Measurements from ENCODE around the gene PXMP4. TPM values are rescaled to one million over a fixed set of nuclear protein-coding genes. Genes with fewer than 3 reads are reported as not detected.

Gene PXMP4
- total and polyA plus RNA-seq, 2 experiments from 2014 or later = 5.9 to 14.1 TPM

GRCh38 chr20:33657704-33658095, 62.4 kb downstream of the PXMP4 start:
- 91 to 94% methylated on average over 12 of the region's 12 CpGs for WGBS, 2 experiments (ENCODE audit: low coverage in 1 of 2, low lambda C conversion rate in 2 of 2, missing lambda C conversion rate in 2 of 2)
- Histone ChIP-seq H3K9ac (no peak overlapping the region), H3K27me3 (replicated peaks; ENCODE audit: insufficient read depth) (no peaks in the 10 kb centered on the region), H3K4me1 (ENCODE audit: insufficient read depth) (no peaks in the 10 kb centered on the region; the same call in 1 of the 2 replicates), H3K9me3 (ENCODE audit: low read depth) (no peaks in the 10 kb centered on the region), H3F3A (ENCODE audit: insufficient read depth) (no peaks in the 10 kb centered on the region), H3K9me2 (ENCODE audit: insufficient read depth) (no peaks in the 10 kb centered on the region), H3K27ac (no peak overlapping the region), H3K36me3 (ENCODE audit: low read depth) (no peaks in the 10 kb centered on the region), H3K4me2 (ENCODE audit: unreplicated experiment) (no peak overlapping the region), H3K4me3 (no peak overlapping the region), H3K79me2 (ENCODE audit: insufficient read depth) (0 out of 2 replicates have a peak, but pooled peaks cover 6% of the 10 kb centered on the region), H2AFZ (no peak overlapping the region), H4K20me1 (ENCODE audit: insufficient read depth) (no peaks in the 10 kb centered on the region)
- no peak for DNase-seq
- TF ChIP-seq EZH2 (IDR thresholded peaks at IDR 0.05; ENCODE audit: insufficient read depth, poor library complexity, severe bottlenecking) (no peak), EZH2phosphoT487 (IDR thresholded peaks at IDR 0.05; ENCODE audit: insufficient read depth, low read depth) (no peak)
- in situ Hi-C loops (cut with MboI) = loop anchor here (10.0 kb wide), 1 partner anchor 193 kb away; no protein-coding TSS in a partner anchor

GRCh38 chr20:33656783-33657703, 63.1 kb downstream of the PXMP4 start:
- no peak overlapping the region for H3K4me3 ChIP-seq
- H2AFZ ChIP-seq = no peak overlapping the region
- WGBS, 2 experiments (ENCODE audit: low coverage in 1 of 2, low lambda C conversion rate in 2 of 2, missing lambda C conversion rate in 2 of 2) = 90 to 91% methylated on average over 16 to 17 of the region's 17 CpGs
- no peaks in the 10 kb centered on the region; the same call in 1 of the 2 replicates for H3K4me1 ChIP-seq (ENCODE audit: insufficient read depth)
- no peaks in the 10 kb centered on the region for H3K36me3 ChIP-seq (ENCODE audit: low read depth)
- in situ Hi-C loops (cut with MboI) = loop anchor here (10.0 kb wide), 1 partner anchor 192 kb away; no protein-coding TSS in a partner anchor
- H3K27me3 ChIP-seq (replicated peaks; ENCODE audit: insufficient read depth) = no peaks in the 10 kb centered on the region
- H3K9ac ChIP-seq = no peak overlapping the region
- TF ChIP-seq EZH2 (IDR thresholded peaks at IDR 0.05; ENCODE audit: insufficient read depth, poor library complexity, severe bottlenecking) (no peak), EZH2phosphoT487 (IDR thresholded peaks at IDR 0.05; ENCODE audit: insufficient read depth, low read depth) (no peak)
- H3K9me3 ChIP-seq (ENCODE audit: low read depth) = no peaks in the 10 kb centered on the region
- no peaks in the 10 kb centered on the region for H4K20me1 ChIP-seq (ENCODE audit: insufficient read depth)
- H3K27ac ChIP-seq = no peak overlapping the region
- 0 out of 2 replicates have a peak, but pooled peaks cover 4% of the 10 kb centered on the region for H3K79me2 ChIP-seq (ENCODE audit: insufficient read depth)
- H3K9me2 ChIP-seq (ENCODE audit: insufficient read depth) = no peaks in the 10 kb centered on the region
- no peak overlapping the region for H3K4me2 ChIP-seq (ENCODE audit: unreplicated experiment)
- no peaks in the 10 kb centered on the region for H3F3A ChIP-seq (ENCODE audit: insufficient read depth)
- DNase-seq = no peak

DNA sequence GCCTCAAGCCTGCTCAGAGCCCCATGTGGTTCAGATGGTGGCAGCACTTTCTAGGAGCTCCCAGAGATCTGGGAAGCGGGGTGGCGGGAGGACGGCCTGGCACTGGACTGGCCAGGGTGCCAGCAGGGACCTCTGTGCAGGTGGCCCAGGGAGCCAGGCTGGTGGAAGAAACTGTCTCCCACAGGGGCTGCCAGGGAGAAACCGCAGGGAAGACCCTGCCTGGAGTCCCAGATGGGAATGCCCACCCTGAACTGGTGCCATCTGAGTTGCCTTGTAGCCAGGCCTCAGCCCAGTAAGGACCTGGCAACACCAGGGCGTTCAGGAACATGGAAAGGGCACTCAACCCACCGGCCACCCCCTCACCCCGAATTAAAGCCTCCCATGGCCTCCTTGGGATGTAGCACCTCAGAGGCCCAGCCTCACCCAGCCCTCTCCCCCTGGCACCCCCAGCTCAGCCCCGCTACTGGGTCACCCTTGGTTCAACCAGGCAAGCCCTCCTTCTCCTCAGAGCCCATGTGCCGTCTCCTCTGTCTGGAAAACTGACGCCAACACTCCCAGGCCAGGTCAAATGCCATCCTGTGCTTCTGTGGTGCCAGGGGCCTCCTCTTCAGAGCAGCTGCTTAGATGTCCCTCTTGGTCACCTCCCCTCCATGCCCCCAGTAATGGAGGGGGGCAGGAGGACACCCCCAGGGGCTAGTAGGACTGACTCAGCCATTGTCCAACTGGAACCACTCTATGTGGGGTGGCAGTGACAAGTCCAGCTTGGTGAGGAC, 63.9 kb downstream of the PXMP4 start:
- TF ChIP-seq EZH2 (IDR thresholded peaks at IDR 0.05; ENCODE audit: insufficient read depth, poor library complexity, severe bottlenecking) = no peak
- no peak for TF ChIP-seq EZH2phosphoT487 (IDR thresholded peaks at IDR 0.05; ENCODE audit: insufficient read depth, low read depth)
- H3K9me2 ChIP-seq (ENCODE audit: insufficient read depth) = no peaks in the 10 kb centered on the region
- H4K20me1 ChIP-seq (ENCODE audit: insufficient read depth) = no peaks in the 10 kb centered on the region
- no peak overlapping the region for H2AFZ ChIP-seq
- no peak overlapping the region for H3K27ac ChIP-seq
- DNase-seq = no peak
- no peaks in the 10 kb centered on the region for H3K36me3 ChIP-seq (ENCODE audit: low read depth)
- no peak overlapping the region for H3K9ac ChIP-seq
- no peaks in the 10 kb centered on the region; the same call in 1 of the 2 replicates for H3K4me1 ChIP-seq (ENCODE audit: insufficient read depth)
- H3K4me3 ChIP-seq = no peak overlapping the region
- WGBS, 2 experiments (ENCODE audit: low coverage in 1 of 2, low lambda C conversion rate in 2 of 2, missing lambda C conversion rate in 2 of 2) = 91 to 93% methylated on average over 9 to 10 of the region's 10 CpGs
- no peak overlapping the region for H3K4me2 ChIP-seq (ENCODE audit: unreplicated experiment)
- H3K27me3 ChIP-seq (replicated peaks; ENCODE audit: insufficient read depth) = no peaks in the 10 kb centered on the region
- in situ Hi-C loops (cut with MboI) = loop anchor here (10.0 kb wide), 1 partner anchor 191 kb away; no protein-coding TSS in a partner anchor
- H3K79me2 ChIP-seq (ENCODE audit: insufficient read depth) = no peaks in the 10 kb centered on the region
- H3F3A ChIP-seq (ENCODE audit: insufficient read depth) = no peaks in the 10 kb centered on the region
- no peaks in the 10 kb centered on the region for H3K9me3 ChIP-seq (ENCODE audit: low read depth)

DNA sequence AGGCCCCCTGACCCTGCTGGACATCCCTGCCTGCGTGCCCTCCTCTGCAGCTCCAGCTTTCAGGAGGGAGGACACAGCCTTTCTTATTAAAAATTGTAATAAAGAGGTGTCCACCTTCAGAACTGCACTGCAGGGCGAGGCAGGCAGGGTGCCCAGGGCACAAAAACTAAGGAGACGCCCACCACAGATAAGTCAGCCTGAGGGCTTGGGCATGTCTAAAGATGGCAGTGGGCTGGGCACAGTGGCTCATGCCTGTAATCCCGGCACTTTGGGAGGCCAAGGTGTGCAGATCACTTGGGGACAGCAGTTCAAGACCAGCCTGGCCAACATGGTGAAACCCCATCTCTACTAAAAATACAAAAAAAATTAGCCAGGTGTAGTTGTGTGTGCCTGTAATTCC, 64.9 kb downstream of the PXMP4 start:
- no peak for DNase-seq
- in situ Hi-C loops (cut with MboI) = loop anchor here (10.0 kb wide), 1 partner anchor 190 kb away; no protein-coding TSS in a partner anchor
- whole genome bisulfite sequencing, 2 experiments (ENCODE audit: low coverage in 1 of 2, low lambda C conversion rate in 2 of 2, missing lambda C conversion rate in 2 of 2) = 93 to 96% methylated on average over 4 of the region's 4 CpGs

More for the DNA sequence above, 64.9 kb downstream of the PXMP4 start:
- Histone ChIP-seq H3K4me2 (ENCODE audit: unreplicated experiment) (no peak overlapping the region), H3K27me3 (replicated peaks; ENCODE audit: insufficient read depth) (no peaks in the 10 kb centered on the region), H3K9me2 (ENCODE audit: insufficient read depth) (no peaks in the 10 kb centered on the region), H3F3A (ENCODE audit: insufficient read depth) (no peaks in the 10 kb centered on the region), H3K4me3 (no peak overlapping the region), H3K4me1 (ENCODE audit: insufficient read depth) (no peaks in the 10 kb centered on the region; the same call in 1 of the 2 replicates), H3K9me3 (ENCODE audit: low read depth) (no peaks in the 10 kb centered on the region), H3K9ac (no peak overlapping the region), H3K36me3 (ENCODE audit: low read depth) (no peaks in the 10 kb centered on the region), H3K79me2 (ENCODE audit: insufficient read depth) (no peaks in the 10 kb centered on the region), H4K20me1 (ENCODE audit: insufficient read depth) (no peaks in the 10 kb centered on the region), H3K27ac (no peak overlapping the region), H2AFZ (no peak overlapping the region)
- TF ChIP-seq EZH2 (IDR thresholded peaks at IDR 0.05; ENCODE audit: insufficient read depth, poor library complexity, severe bottlenecking) = no peak
- no peak for TF ChIP-seq EZH2phosphoT487 (IDR thresholded peaks at IDR 0.05; ENCODE audit: insufficient read depth, low read depth)
